ENCODE results near the gene CMPK2. TPM values are rescaled to one million over a fixed set of nuclear protein-coding genes. Genes with fewer than 3 reads are reported as not detected.

CMPK2 gene
- total RNA-seq, 2 experiments from 2014 or later: 3.2 to 4.5 TPM

GRCh38 chr2:6866982-6867381 lies 1.3 kb upstream of the CMPK2 start:
- no peak for DNase-seq
- TF ChIP-seq, protein P1, sequence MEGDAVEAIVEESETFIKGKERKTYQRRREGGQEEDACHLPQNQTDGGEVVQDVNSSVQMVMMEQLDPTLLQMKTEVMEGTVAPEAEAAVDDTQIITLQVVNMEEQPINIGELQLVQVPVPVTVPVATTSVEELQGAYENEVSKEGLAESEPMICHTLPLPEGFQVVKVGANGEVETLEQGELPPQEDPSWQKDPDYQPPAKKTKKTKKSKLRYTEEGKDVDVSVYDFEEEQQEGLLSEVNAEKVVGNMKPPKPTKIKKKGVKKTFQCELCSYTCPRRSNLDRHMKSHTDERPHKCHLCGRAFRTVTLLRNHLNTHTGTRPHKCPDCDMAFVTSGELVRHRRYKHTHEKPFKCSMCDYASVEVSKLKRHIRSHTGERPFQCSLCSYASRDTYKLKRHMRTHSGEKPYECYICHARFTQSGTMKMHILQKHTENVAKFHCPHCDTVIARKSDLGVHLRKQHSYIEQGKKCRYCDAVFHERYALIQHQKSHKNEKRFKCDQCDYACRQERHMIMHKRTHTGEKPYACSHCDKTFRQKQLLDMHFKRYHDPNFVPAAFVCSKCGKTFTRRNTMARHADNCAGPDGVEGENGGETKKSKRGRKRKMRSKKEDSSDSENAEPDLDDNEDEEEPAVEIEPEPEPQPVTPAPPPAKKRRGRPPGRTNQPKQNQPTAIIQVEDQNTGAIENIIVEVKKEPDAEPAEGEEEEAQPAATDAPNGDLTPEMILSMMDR (IDR thresholded peaks at IDR 0.05): no peak
- CTCF ChIA-PET: interaction anchor here (0.6 to 5.0 kb wide), 13 partner anchors 10 to 177 kb away, joined by 3 to 69 read pairs (median 8); partner anchors contain the start of genes RNF144A and RSAD2
- Mint-ChIP-seq H3K4me1 (ENCODE audit: low read depth) (peaks cover 17% of the 10 kb centered on the region), H3K9me3 (no peaks in the 10 kb centered on the region), H3K4me3 (peak overlapping the region; percentile 3), H3K27me3 (no peaks in the 10 kb centered on the region), H3K36me3 (ENCODE audit: low read depth) (peaks cover 2% of the 10 kb centered on the region), H3K27ac (peak overlapping the region; percentile 13)
- POLR2A ChIA-PET: interaction anchor here (1.1 to 4.8 kb wide), 2 partner anchors 12 to 44 kb away, joined by 3 to 48 read pairs; partner anchors contain the start of gene RSAD2
- intact Hi-C loops (cut with micrococcal nuclease): loop anchor here (5.0 kb wide), 1 partner anchor 40 kb away; no protein-coding TSS in a partner anchor
- ATAC-seq: no peak

DNA sequence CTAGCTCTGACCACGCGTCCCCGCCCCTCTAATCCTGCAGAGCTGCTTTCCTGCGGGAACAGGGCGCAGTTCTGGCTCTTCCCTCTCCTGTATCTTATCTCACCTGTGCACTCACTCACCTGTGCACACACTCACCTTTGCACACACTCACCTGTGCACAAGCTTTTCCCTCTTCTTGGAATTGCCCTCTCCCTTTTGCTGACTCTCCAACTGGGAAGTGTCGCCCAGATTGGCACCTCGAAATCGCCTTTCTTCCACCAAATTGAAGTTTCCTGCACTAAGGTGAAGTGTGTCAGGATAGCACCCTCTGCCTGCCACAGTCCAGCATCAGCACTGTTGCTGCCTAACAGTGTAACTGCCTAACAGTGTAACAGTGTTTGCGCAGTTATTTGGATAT lies 566 bp upstream of the CMPK2 start:
- peak overlapping the region; percentile 75 for H3K4me3 Mint-ChIP-seq
- ChIA-PET CTCF (interaction anchor here (0.6 to 5.0 kb wide), 18 partner anchors 11 to 177 kb away, joined by 3 to 69 read pairs (median 4); partner anchors contain the start of genes RNF144A and RSAD2), POLR2A (interaction anchor here (0.9 to 4.8 kb wide), 8 partner anchors 12 to 50 kb away, joined by 3 to 48 read pairs (median 4); partner anchors contain the start of gene RSAD2)
- no peaks in the 10 kb centered on the region for H3K27me3 Mint-ChIP-seq
- no peaks in the 10 kb centered on the region for H3K9me3 Mint-ChIP-seq
- intact Hi-C loops (cut with micrococcal nuclease): loop anchor here (5.0 kb wide), 1 partner anchor 41 kb away; no protein-coding TSS in a partner anchor
- peaks cover 6% of the 10 kb centered on the region for H3K36me3 Mint-ChIP-seq (ENCODE audit: low read depth)
- H3K27ac Mint-ChIP-seq: peak overlapping the region; percentile 84
- TF ChIP-seq, protein P1 (IDR thresholded peaks at IDR 0.05): peak; percentile 51
- DNase-seq (peak; percentile 51), ATAC-seq (peak; percentile 52)
- H3K4me1 Mint-ChIP-seq (ENCODE audit: low read depth): peaks cover 15% of the 10 kb centered on the region

- ChIA-PET POLR2A (interaction anchor here (1.0 to 4.8 kb wide), 6 partner anchors 14 to 53 kb away, joined by 4 to 48 read pairs (median 6); partner anchors contain the start of gene RSAD2), CTCF (interaction anchor here (0.8 to 5.0 kb wide), 10 partner anchors 13 to 178 kb away, joined by 3 to 69 read pairs (median 4); partner anchors contain the start of genes RNF144A and RSAD2)
- ATAC-seq: peak; percentile 7
- Mint-ChIP-seq H3K27me3 (no peaks in the 10 kb centered on the region), H3K9me3 (peaks cover 6% of the 10 kb centered on the region), H3K36me3 (ENCODE audit: low read depth) (peaks cover 18% of the 10 kb centered on the region), H3K4me1 (ENCODE audit: low read depth) (peaks cover 13% of the 10 kb centered on the region), H3K27ac (peak overlapping the region; percentile 44), H3K4me3 (peak overlapping the region; percentile 49)
- DNase-seq: peak; percentile 31
- TF ChIP-seq, protein P1 (IDR thresholded peaks at IDR 0.05): no peak
- intact Hi-C loops (cut with micrococcal nuclease): loop anchor here (5.0 kb wide), 1 partner anchor 42 kb away; no protein-coding TSS in a partner anchor
These were observed 773 bp downstream of the CMPK2 start for GRCh38 chr2:6864923-6865345.

DNA sequence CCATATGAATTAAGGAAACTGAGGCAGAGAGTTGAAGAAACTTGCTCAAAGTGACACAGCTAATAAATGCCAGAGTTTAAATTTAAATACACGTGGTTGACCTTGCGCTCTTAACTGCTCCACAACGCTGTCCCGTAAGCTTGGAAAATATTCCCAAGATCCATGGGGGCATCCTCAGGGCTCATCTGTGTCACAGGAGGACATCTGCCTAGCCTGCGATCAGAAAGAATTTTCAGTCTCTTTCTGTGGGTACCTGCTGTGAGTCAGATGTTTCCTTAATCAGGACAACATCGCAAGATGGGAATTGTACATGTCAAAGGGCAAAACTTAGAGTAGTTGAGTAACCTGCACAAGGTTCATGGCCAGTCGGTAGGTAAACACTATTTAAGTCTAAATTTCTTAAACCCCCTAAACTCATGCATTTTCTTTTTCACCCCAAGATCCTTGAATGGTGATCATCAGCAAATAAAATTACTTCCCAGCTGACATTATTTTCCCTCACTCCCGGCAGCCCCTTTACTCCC lies 1.4 kb downstream of the CMPK2 start:
- Mint-ChIP-seq H3K36me3 (ENCODE audit: low read depth) (peaks cover 22% of the 10 kb centered on the region), H3K4me3 (peak overlapping the region; percentile 49), H3K27ac (peak overlapping the region; percentile 44)

More for the DNA sequence above, 1.4 kb downstream of the CMPK2 start:
- H3K27me3 Mint-ChIP-seq: no peaks in the 10 kb centered on the region
- CTCF ChIA-PET: interaction anchor here (0.8 to 5.0 kb wide), 5 partner anchors 13 to 179 kb away, joined by 3 to 69 read pairs (median 4); partner anchors contain the start of genes RNF144A and RSAD2
- peaks cover 8% of the 10 kb centered on the region for H3K9me3 Mint-ChIP-seq
- intact Hi-C loops (cut with micrococcal nuclease): no loop called here
- H3K4me1 Mint-ChIP-seq (ENCODE audit: low read depth): peaks cover 13% of the 10 kb centered on the region
- TF ChIP-seq, protein P1 (IDR thresholded peaks at IDR 0.05): no peak
- DNase-seq (no peak), ATAC-seq (no peak)
- POLR2A ChIA-PET: interaction anchor here (1.6 to 2.5 kb wide), 3 partner anchors 18 to 54 kb away, joined by 6 to 9 read pairs (median 7); no protein-coding TSS in a partner anchor

All from activated CD8-positive, alpha-beta T cell treated with anti-CD3 and anti-CD28 coated beads for 36 hours (primary cell).